Loucy (cell line): Measurements from ENCODE around the gene PKD1.

ENCODE experiments used
- EZH2phosphoT487 ChIP-seq: fragments of 200-600 bp; IDR thresholded peaks from 2 replicates; pipeline ENCODE4 v1.6.1; 2018; ENCODE audit warnings: antibody characterized with exemption, mild to moderate bottlenecking, moderate library complexity, borderline replicate concordance
- TF ChIP-seq, protein P1 (sequence below): fragments of 200-600 bp; sonication (generic); conservative IDR thresholded peaks from 2 replicates; pipeline ENCODE4 v1.5.1; 2014; ENCODE audit warnings: mild to moderate bottlenecking, antibody characterized with exemption, low read length

DNA sequence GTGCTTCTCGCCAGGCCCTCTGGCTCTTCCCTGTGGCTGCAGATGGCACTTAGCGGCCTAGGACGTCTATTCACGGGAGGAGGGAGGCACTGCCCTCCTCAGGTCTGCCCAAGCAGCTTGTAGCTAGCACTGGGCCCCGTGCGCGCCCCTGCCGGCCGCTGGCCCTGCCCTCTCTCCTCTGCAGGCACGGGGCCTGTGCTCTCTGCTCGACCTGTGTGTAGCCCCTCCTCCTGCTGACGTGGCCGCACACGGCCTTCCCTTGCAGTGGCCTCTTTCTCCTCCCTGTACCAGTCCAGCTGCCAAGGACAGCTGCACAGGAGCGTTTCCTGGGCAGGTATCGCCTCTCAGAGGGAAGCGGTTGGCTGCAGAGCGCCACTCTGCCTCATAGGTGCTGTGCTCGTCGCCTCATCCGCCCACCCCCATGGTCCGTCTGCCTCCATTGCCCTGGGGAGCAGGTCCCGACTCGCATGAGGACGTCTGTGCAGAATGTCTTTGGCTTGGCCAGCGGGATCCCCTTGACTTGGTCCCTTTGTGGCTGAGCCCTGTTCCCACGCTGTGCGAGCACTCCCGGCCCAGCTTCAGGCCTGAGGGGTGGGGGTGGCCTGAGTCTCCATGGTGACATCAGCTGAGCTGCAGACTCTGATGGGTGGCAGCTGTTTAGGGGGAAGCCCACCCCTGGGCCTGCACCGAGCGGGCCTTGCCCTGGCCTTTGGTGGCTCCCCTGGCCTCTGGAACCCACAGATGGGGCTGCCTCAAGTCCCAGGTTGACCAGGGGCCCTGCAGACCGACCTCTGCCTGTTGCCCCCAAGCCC is 53.3 kb downstream of the PKD1 start:
- TF ChIP-seq, protein P1, sequence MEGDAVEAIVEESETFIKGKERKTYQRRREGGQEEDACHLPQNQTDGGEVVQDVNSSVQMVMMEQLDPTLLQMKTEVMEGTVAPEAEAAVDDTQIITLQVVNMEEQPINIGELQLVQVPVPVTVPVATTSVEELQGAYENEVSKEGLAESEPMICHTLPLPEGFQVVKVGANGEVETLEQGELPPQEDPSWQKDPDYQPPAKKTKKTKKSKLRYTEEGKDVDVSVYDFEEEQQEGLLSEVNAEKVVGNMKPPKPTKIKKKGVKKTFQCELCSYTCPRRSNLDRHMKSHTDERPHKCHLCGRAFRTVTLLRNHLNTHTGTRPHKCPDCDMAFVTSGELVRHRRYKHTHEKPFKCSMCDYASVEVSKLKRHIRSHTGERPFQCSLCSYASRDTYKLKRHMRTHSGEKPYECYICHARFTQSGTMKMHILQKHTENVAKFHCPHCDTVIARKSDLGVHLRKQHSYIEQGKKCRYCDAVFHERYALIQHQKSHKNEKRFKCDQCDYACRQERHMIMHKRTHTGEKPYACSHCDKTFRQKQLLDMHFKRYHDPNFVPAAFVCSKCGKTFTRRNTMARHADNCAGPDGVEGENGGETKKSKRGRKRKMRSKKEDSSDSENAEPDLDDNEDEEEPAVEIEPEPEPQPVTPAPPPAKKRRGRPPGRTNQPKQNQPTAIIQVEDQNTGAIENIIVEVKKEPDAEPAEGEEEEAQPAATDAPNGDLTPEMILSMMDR: no peak
- no peak for TF ChIP-seq EZH2phosphoT487
